ENCODE data around the gene KIR3DL2. TPM values are rescaled to one million over a fixed set of nuclear protein-coding genes. Genes with fewer than 3 reads are reported as not detected.
"Not testable (repeated sequence)": the region's sequence is repeated elsewhere in the genome, so short reads cannot be mapped to it uniquely, and the experiment has no call there.

Gene KIR3DL2
- total and polyA plus RNA-seq, 4 donors = not detected

DNA sequence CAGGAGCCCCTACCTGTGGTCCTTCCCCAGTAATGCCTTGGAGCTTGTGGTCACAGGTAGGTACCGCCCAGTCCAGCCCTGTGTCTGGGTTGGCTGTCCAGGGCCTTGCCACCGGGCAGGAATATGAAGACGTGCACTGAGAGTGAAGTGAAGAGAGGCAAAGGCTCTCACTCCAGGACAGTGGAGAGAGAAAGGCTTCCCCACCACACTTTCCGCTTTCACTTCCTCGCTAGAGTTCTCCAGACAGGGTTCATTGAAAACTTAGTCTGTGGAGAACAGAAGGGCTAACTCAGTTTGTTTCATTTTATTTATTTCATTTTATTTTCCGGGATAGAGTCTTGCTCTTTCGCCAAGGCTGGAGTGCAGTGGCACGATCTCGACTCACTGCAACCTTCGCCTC lies 38.0 kb downstream of the KIR3DL2 start:
- Histone ChIP-seq H3K4me3 (ENCODE audit: low read depth, low read length) (no peak overlapping the region), H3K9me3 (ENCODE audit: control insufficient read depth, insufficient read depth, low read length) (no peaks in the 10 kb centered on the region), H3K27me3 (ENCODE audit: control insufficient read depth, insufficient read depth, low read length) (no peaks in the 10 kb centered on the region), H3K27ac (ENCODE audit: low read depth, low read length) (no peak overlapping the region), H3K4me1 (ENCODE audit: control insufficient read depth, insufficient read depth, low read length) (no peaks in the 10 kb centered on the region), H3K36me3 (ENCODE audit: control insufficient read depth, insufficient read depth, low read length) (no peaks in the 10 kb centered on the region)
- 89% methylated on average over 8 of the region's 10 CpGs for WGBS (ENCODE audit: insufficient coverage)
- DNase-seq (ENCODE audit: low read depth in 4 of 6, low spot score in 6 of 6) = no peak

DNA sequence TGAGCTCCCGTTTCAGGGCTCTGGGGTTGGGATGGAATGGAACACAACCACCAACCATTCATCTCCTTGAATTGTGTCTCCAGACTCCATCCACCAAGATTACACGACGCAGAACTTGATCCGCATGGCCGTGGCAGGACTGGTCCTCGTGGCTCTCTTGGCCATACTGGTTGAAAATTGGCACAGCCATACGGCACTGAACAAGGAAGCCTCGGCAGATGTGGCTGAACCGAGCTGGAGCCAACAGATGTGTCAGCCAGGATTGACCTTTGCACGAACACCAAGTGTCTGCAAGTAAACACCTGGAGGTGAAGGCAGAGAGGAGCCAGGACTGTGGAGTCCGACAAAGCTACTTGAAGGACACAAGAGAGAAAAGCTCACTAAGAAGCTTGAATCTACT lies 39.3 kb downstream of the KIR3DL2 start:
- Histone ChIP-seq H3K27ac (ENCODE audit: low read depth, low read length) (no peak overlapping the region), H3K27me3 (ENCODE audit: control insufficient read depth, insufficient read depth, low read length) (no peaks in the 10 kb centered on the region), H3K36me3 (ENCODE audit: control insufficient read depth, insufficient read depth, low read length) (no peaks in the 10 kb centered on the region), H3K4me3 (ENCODE audit: low read depth, low read length) (no peak overlapping the region), H3K9me3 (ENCODE audit: control insufficient read depth, insufficient read depth, low read length) (no peaks in the 10 kb centered on the region), H3K4me1 (ENCODE audit: control insufficient read depth, insufficient read depth, low read length) (no peaks in the 10 kb centered on the region)
- DNase-seq (ENCODE audit: low read depth in 4 of 6, low spot score in 6 of 6) = no peak
- 87% methylated on average over 10 of the region's 11 CpGs for WGBS (ENCODE audit: insufficient coverage)

DNA sequence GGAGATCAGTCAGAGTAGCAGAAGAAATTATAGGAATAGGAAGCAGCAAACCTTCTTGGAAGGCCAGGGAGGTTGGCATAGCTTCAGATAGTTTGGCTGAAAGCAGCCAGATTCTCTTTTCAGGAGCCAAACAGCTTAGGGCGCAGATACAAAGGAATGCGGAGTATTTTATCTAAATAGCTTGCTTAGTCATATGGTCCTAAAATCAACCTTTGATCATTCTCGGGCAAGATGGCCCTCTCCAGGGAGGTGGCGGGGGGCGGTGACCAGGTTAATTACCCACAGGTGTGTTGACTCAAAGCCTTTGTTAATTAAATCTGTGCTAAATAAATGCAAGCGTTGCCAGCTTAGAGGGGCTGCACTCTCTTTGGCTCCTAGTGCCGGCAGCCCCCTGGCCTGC lies 43.2 kb downstream of the KIR3DL2 start:
- WGBS (ENCODE audit: insufficient coverage) = 32% methylated on average over 5 of the region's 7 CpGs
- DNase-seq (ENCODE audit: low read depth in 4 of 6, low spot score in 6 of 6) = no peak

DNA sequence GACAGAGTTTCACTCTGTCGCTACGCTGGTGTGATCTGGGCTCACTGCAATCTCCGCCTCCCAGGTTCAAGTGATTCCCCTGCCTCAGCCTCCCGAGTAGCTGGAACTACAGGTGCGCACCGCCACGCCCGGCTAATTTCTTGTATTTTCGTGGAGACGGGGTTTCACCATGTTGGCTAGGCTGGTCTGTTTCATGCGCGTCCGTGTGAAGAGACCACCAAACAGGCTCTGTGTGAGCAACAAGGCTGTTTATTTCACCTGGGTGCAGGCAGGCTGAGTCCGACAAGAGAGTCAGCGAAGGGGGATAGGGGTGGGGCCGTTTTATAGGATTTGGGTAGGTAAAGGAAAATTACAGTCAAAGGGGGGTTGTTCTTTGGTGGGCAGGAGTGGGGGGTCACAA lies 43.9 kb downstream of the KIR3DL2 start:
- DNase-seq (ENCODE audit: low read depth in 4 of 6, low spot score in 6 of 6); H3K27ac ChIP-seq (ENCODE audit: low read depth, low read length); H3K9me3 ChIP-seq (ENCODE audit: control insufficient read depth, insufficient read depth, low read length); H3K36me3 ChIP-seq (ENCODE audit: control insufficient read depth, insufficient read depth, low read length); H3K4me1 ChIP-seq (ENCODE audit: control insufficient read depth, insufficient read depth, low read length); H3K27me3 ChIP-seq (ENCODE audit: control insufficient read depth, insufficient read depth, low read length); H3K4me3 ChIP-seq (ENCODE audit: low read depth, low read length): not testable (repeated sequence)
- WGBS (ENCODE audit: insufficient coverage) = 89% methylated on average over 16 of the region's 16 CpGs

More for the DNA sequence above, 43.2 kb downstream of the KIR3DL2 start:
- Histone ChIP-seq H3K9me3 (ENCODE audit: control insufficient read depth, insufficient read depth, low read length) (no peaks in the 10 kb centered on the region), H3K4me1 (ENCODE audit: control insufficient read depth, insufficient read depth, low read length) (no peaks in the 10 kb centered on the region), H3K27me3 (ENCODE audit: control insufficient read depth, insufficient read depth, low read length) (no peaks in the 10 kb centered on the region), H3K4me3 (ENCODE audit: low read depth, low read length) (no peak overlapping the region), H3K27ac (ENCODE audit: low read depth, low read length) (no peak overlapping the region), H3K36me3 (ENCODE audit: control insufficient read depth, insufficient read depth, low read length) (no peaks in the 10 kb centered on the region)

DNA sequence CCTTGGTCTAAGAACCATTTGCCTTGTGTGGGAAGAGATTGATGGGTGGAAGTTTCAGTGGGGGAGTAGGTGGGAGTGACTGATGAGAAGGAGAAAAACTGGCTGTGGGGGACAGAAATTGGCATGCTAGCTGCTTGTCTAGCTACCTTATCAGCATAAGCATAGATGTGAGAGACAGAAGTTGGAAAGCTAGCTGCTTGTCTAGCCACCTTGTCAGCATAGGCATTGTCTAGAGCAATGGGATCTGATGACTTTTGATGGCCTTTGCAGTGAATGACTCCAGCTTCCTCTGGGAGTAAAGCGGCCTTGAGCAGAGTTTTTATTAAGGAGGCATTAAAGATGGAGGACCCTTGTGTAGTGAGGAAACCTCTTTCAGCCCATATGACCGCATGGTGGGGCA lies 45.8 kb downstream of the KIR3DL2 start:
- WGBS (ENCODE audit: insufficient coverage) = 87% methylated on average over 2 of the region's 2 CpGs
- no peak for DNase-seq (ENCODE audit: low read depth in 4 of 6, low spot score in 6 of 6)

DNA sequence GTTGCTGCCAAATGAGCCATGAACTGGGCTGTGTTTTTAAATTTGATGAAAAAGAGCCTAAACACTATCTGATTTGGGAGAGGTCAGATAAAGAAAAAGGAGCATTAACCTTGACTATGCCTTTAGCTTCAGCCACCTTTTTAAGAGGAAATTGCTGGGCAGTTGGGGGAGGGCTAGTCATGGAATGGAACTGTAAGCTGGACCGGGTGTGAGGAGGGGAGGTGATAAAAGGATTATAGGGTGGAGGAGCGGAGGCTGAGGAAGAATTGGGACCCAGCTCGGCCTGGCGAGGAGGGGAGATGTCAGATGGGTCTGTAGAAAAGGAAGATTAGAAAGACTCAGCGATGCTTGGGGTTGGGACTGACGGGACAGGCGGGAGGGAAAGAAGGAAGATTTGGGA lies 48.4 kb downstream of the KIR3DL2 start:
- WGBS (ENCODE audit: insufficient coverage) = 77% methylated on average over 4 of the region's 7 CpGs
- not testable (repeated sequence) for H3K27ac ChIP-seq (ENCODE audit: low read depth, low read length); H3K4me3 ChIP-seq (ENCODE audit: low read depth, low read length); H3K36me3 ChIP-seq (ENCODE audit: control insufficient read depth, insufficient read depth, low read length); H3K27me3 ChIP-seq (ENCODE audit: control insufficient read depth, insufficient read depth, low read length); DNase-seq (ENCODE audit: low read depth in 4 of 6, low spot score in 6 of 6); H3K9me3 ChIP-seq (ENCODE audit: control insufficient read depth, insufficient read depth, low read length); H3K4me1 ChIP-seq (ENCODE audit: control insufficient read depth, insufficient read depth, low read length)

More for the DNA sequence above, 45.8 kb downstream of the KIR3DL2 start:
- H3K27me3 ChIP-seq (ENCODE audit: control insufficient read depth, insufficient read depth, low read length) = no peaks in the 10 kb centered on the region
- H3K9me3 ChIP-seq (ENCODE audit: control insufficient read depth, insufficient read depth, low read length) = no peaks in the 10 kb centered on the region
- H3K4me3 ChIP-seq (ENCODE audit: low read depth, low read length) = no peak overlapping the region
- no peak overlapping the region for H3K27ac ChIP-seq (ENCODE audit: low read depth, low read length)
- no peaks in the 10 kb centered on the region for H3K4me1 ChIP-seq (ENCODE audit: control insufficient read depth, insufficient read depth, low read length)
- no peaks in the 10 kb centered on the region for H3K36me3 ChIP-seq (ENCODE audit: control insufficient read depth, insufficient read depth, low read length)

DNA sequence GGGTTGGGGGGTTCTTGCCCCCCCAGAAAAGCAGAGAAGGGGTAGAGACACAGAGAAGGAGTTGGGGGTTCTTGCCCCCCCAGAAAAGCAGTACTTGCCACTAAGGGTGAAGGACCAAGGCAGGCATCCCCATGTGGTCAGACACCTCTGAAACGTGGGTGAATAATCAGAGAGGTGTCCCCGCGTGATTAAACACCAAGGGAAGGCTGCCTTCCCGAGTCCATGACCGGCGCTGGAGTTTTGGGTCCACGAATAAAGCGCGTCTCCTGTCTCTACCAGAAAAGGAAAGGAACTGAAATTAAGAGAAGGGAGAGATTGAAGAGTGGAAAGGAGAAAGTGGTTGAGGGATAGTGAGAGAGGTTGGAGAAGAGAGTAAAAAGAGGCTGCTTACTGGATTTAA lies 49.4 kb downstream of the KIR3DL2 start:
- not testable (repeated sequence) for H3K27me3 ChIP-seq (ENCODE audit: control insufficient read depth, insufficient read depth, low read length); H3K27ac ChIP-seq (ENCODE audit: low read depth, low read length); DNase-seq (ENCODE audit: low read depth in 4 of 6, low spot score in 6 of 6); H3K36me3 ChIP-seq (ENCODE audit: control insufficient read depth, insufficient read depth, low read length); H3K4me1 ChIP-seq (ENCODE audit: control insufficient read depth, insufficient read depth, low read length); H3K9me3 ChIP-seq (ENCODE audit: control insufficient read depth, insufficient read depth, low read length); H3K4me3 ChIP-seq (ENCODE audit: low read depth, low read length)
- WGBS (ENCODE audit: insufficient coverage) = 91% methylated on average over 9 of the region's 9 CpGs

DNA sequence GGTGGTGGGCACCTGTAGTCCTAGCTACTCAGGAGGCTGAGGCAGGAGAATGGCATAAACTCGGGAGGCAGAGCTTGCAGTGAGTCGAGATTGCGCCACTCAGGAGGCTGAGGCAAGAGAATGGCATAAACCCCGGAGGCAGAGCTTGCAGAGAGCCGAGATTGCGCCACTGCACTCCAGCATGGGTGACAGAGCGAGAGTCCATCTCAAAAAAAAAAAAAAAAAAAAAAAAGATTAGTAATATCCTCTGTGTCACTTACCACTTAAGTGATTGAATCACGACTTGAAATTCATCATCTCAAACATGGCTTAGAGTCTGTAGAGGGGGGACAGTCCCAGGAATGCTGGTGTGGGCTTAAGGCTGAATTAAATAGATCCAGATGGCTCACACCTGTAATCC lies 50.9 kb downstream of the KIR3DL2 start:
- not testable (repeated sequence) for DNase-seq (ENCODE audit: low read depth in 4 of 6, low spot score in 6 of 6); H3K27ac ChIP-seq (ENCODE audit: low read depth, low read length); H3K36me3 ChIP-seq (ENCODE audit: control insufficient read depth, insufficient read depth, low read length); H3K4me1 ChIP-seq (ENCODE audit: control insufficient read depth, insufficient read depth, low read length); H3K9me3 ChIP-seq (ENCODE audit: control insufficient read depth, insufficient read depth, low read length); H3K4me3 ChIP-seq (ENCODE audit: low read depth, low read length); H3K27me3 ChIP-seq (ENCODE audit: control insufficient read depth, insufficient read depth, low read length)
- WGBS (ENCODE audit: insufficient coverage) = 86% methylated on average over 4 of the region's 8 CpGs

DNA sequence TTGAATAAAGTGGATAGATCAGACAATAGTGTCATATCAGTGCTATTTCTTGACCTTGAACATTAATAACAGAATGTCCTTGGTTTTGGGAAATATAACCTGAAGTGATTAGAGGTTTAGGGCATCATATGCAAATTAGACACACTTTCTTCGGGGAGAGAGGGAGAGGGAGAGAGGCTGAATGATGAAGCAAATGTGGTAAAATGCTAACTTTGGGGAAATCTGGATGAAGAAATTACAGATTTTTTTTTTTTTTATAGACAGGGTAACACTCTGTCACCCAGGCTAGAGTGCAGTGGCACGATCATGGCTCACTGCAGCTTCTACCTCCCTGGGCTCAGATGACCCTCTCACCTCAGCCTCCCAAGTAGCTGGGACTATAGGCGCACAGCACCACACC lies 51.8 kb downstream of the KIR3DL2 start:
- H3K4me1 ChIP-seq (ENCODE audit: control insufficient read depth, insufficient read depth, low read length) = no peaks in the 10 kb centered on the region
- DNase-seq (ENCODE audit: low read depth in 4 of 6, low spot score in 6 of 6) = no peak
- H3K27ac ChIP-seq (ENCODE audit: low read depth, low read length) = no peak overlapping the region
- no peaks in the 10 kb centered on the region for H3K9me3 ChIP-seq (ENCODE audit: control insufficient read depth, insufficient read depth, low read length)
- H3K4me3 ChIP-seq (ENCODE audit: low read depth, low read length) = no peak overlapping the region
- H3K36me3 ChIP-seq (ENCODE audit: control insufficient read depth, insufficient read depth, low read length) = no peaks in the 10 kb centered on the region
- WGBS (ENCODE audit: insufficient coverage) = 86% methylated on average over 3 of the region's 3 CpGs
- H3K27me3 ChIP-seq (ENCODE audit: control insufficient read depth, insufficient read depth, low read length) = no peaks in the 10 kb centered on the region

DNA sequence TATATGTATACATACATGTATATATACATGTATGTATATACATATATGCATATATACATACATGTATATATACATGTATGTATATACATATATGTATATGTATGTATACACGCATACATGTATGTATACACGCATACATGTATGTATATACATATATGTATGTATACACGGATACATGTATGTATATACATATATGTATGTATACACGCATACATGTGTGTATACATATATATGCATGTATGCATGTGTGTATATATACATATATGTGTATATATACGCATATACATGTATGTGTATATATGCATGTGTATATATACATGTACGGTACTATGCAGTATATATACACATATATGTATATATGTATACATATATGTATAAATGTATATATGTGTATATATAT lies 53.1 kb downstream of the KIR3DL2 start:
- Histone ChIP-seq H3K4me1 (ENCODE audit: control insufficient read depth, insufficient read depth, low read length) (no peaks in the 10 kb centered on the region), H3K4me3 (ENCODE audit: low read depth, low read length) (no peak overlapping the region), H3K27me3 (ENCODE audit: control insufficient read depth, insufficient read depth, low read length) (no peaks in the 10 kb centered on the region), H3K27ac (ENCODE audit: low read depth, low read length) (no peak overlapping the region), H3K9me3 (ENCODE audit: control insufficient read depth, insufficient read depth, low read length) (no peaks in the 10 kb centered on the region), H3K36me3 (ENCODE audit: control insufficient read depth, insufficient read depth, low read length) (no peaks in the 10 kb centered on the region)
- no peak for DNase-seq (ENCODE audit: low read depth in 4 of 6, low spot score in 6 of 6)
- WGBS (ENCODE audit: insufficient coverage) = no CpG with 5 or more reads among the region's 6 CpGs
